Trophoblast cell (in vitro differentiated cells and primary cell): Measurements from ENCODE around the gene EXTL1.

Experiments
- DNase-seq, 2 donors: peaks; one replicate each; pipeline ENCODE4 v3.0.0-alpha.2; 2016
- H2AFZ ChIP-seq: 2 replicates; pipeline ENCODE4 v1.6.1; 2013; ENCODE audit warnings: low read length, moderate library complexity, mild to moderate bottlenecking; ENCODE audit not compliant: insufficient read depth, poor library complexity
- H2AK5ac ChIP-seq: 2 replicates; pipeline ENCODE4 v1.6.1; 2013; ENCODE audit warnings: mild to moderate bottlenecking, low read length
- H2BK120ac ChIP-seq: 2 replicates; pipeline ENCODE4 v1.6.1; 2013; ENCODE audit warnings: low read length, mild to moderate bottlenecking, moderate library complexity; ENCODE audit not compliant: insufficient read depth, poor library complexity
- H2BK12ac ChIP-seq: 2 replicates; pipeline ENCODE4 v1.6.1; 2013; ENCODE audit warnings: mild to moderate bottlenecking, low read length, moderate library complexity
- H2BK5ac ChIP-seq: 2 replicates; pipeline ENCODE4 v1.6.1; 2013; ENCODE audit warnings: low read length, low read depth, moderate library complexity, mild to moderate bottlenecking; ENCODE audit not compliant: poor library complexity
- H3K14ac ChIP-seq: 2 replicates; pipeline ENCODE4 v1.6.1; 2013; ENCODE audit warnings: mild to moderate bottlenecking, low read length
- H3K18ac ChIP-seq: 2 replicates; pipeline ENCODE4 v1.6.1; 2013; ENCODE audit warnings: mild to moderate bottlenecking, low read length
- H3K23ac ChIP-seq: 2 replicates; pipeline ENCODE4 v1.6.1; 2013; ENCODE audit warnings: low read length
- H3K27ac ChIP-seq: 2 replicates; pipeline ENCODE4 v1.5.1; 2013; ENCODE audit warnings: low read depth, mild to moderate bottlenecking, inconsistent platforms, low read length, moderate library complexity
- H3K27me3 ChIP-seq: 2 replicates; pipeline ENCODE4 v1.6.1; 2013; ENCODE audit warnings: inconsistent platforms, mild to moderate bottlenecking, low read length, moderate library complexity; ENCODE audit not compliant: insufficient read depth
- H3K36me3 ChIP-seq, 2 experiments: 1 replicate in 1 of 2; 2 replicates in 1 of 2; pipeline ENCODE4 v1.6.1; 2013; ENCODE audit warnings: low read length in 2 of 2, mild to moderate bottlenecking in 2 of 2, moderate library complexity in 1 of 2; ENCODE audit not compliant: insufficient read depth in 2 of 2, control insufficient read depth in 1 of 2
- H3K4ac ChIP-seq: 2 replicates; pipeline ENCODE4 v1.6.1; 2013; ENCODE audit warnings: low read depth, mild to moderate bottlenecking, low read length, moderate library complexity
- H3K4me1 ChIP-seq, 2 experiments: 1 replicate in 1 of 2; 2 replicates in 1 of 2; pipeline ENCODE4 v1.6.1; 2013; ENCODE audit warnings: low read length in 2 of 2, mild to moderate bottlenecking in 2 of 2, moderate library complexity in 1 of 2; ENCODE audit not compliant: insufficient read depth in 2 of 2, control insufficient read depth in 1 of 2
- H3K4me2 ChIP-seq: 2 replicates; pipeline ENCODE4 v1.6.1; 2013; ENCODE audit warnings: inconsistent platforms, mild to moderate bottlenecking, low read length, moderate library complexity
- H3K4me3 ChIP-seq: 2 replicates; pipeline ENCODE4 v1.5.1; 2013; ENCODE audit warnings: mild to moderate bottlenecking, low read depth, low read length, inconsistent platforms
- H3K79me1 ChIP-seq: one replicate; pipeline ENCODE4 v1.6.1; 2013; ENCODE audit warnings: low read length
- H3K79me2 ChIP-seq: 2 replicates; pipeline ENCODE4 v1.6.1; 2013; ENCODE audit warnings: low read length, mild to moderate bottlenecking; ENCODE audit not compliant: control insufficient read depth, insufficient read depth, poor library complexity
- H3K9ac ChIP-seq: 2 replicates; pipeline ENCODE4 v1.6.1; 2013; ENCODE audit warnings: mild to moderate bottlenecking, low read length
- H3K9me3 ChIP-seq: 2 replicates; pipeline ENCODE4 v1.6.1; 2013; ENCODE audit warnings: low read depth, mild to moderate bottlenecking, control low read depth, inconsistent platforms, low read length; ENCODE audit not compliant: insufficient read depth
- H4K12ac ChIP-seq: 2 replicates; pipeline ENCODE4 v1.6.1; 2013; ENCODE audit warnings: low read depth, mild to moderate bottlenecking, low read length, moderate library complexity
- H4K8ac ChIP-seq: 2 replicates; pipeline ENCODE4 v1.6.1; 2013; ENCODE audit warnings: low read depth, mild to moderate bottlenecking, low read length, moderate library complexity
- H4K91ac ChIP-seq: one replicate; pipeline ENCODE4 v1.6.1; 2013; ENCODE audit warnings: low read depth, mild to moderate bottlenecking, low read length, moderate library complexity
- WGBS: extraction: QIAGEN DNeasy Blood & Tissue Kit; methylation state at CpG from one replicate; pipeline ENCODE4 v1.1.7; 2013; ENCODE audit warnings: missing lambda C conversion rate; ENCODE audit not compliant: insufficient read length, insufficient coverage; ENCODE audit errors: extremely low coverage; 5-methylcytosine and 5-hydroxymethylcytosine counted together

The EXTL1 gene

GRCh38 chr1:26029864-26030481 is 8.4 kb downstream of the EXTL1 start:
- DNase-seq: peak in 1 of 2 donors; percentile 32

GRCh38 chr1:26031196-26031595 is 9.6 kb downstream of the EXTL1 start:
- H2AFZ ChIP-seq: no peak overlapping the region
- no peak overlapping the region for H2BK12ac ChIP-seq
- no peak overlapping the region for H3K14ac ChIP-seq
- peaks cover 6 to 9% of the 10 kb centered on the region in 2 experiments for H3K4me1 ChIP-seq
- peaks cover 2% of the 10 kb centered on the region for H3K79me1 ChIP-seq
- no peak overlapping the region for H4K91ac ChIP-seq
- H3K4me2 ChIP-seq: no peak overlapping the region
- DNase-seq: no peak
- no peak overlapping the region for H4K12ac ChIP-seq
- no peak overlapping the region for H3K4ac ChIP-seq
- H4K8ac ChIP-seq: no peak overlapping the region
- WGBS: no CpG with 5 or more reads among the region's 4 CpGs
- H3K4me3 ChIP-seq: no peak overlapping the region
- H3K36me3 ChIP-seq: no peaks in the 10 kb centered on the region
- H3K27me3 ChIP-seq: no peaks in the 10 kb centered on the region
- H2BK120ac ChIP-seq: no peak overlapping the region
- no peak overlapping the region for H3K23ac ChIP-seq
- no peak overlapping the region for H3K9ac ChIP-seq
- H2AK5ac ChIP-seq: no peak overlapping the region
- no peak overlapping the region for H2BK5ac ChIP-seq
- H3K18ac ChIP-seq: no peak overlapping the region
- no peaks in the 10 kb centered on the region for H3K9me3 ChIP-seq
- no peaks in the 10 kb centered on the region for H3K79me2 ChIP-seq
- no peak overlapping the region for H3K27ac ChIP-seq

More at GRCh38 chr1:26029864-26030481, 8.4 kb downstream of the EXTL1 start:
- Histone ChIP-seq H3K36me3 (no peaks in the 10 kb centered on the region), H3K18ac (no peak overlapping the region), H3K4me1 (peaks cover 4 to 7% of the 10 kb centered on the region in 2 experiments), H3K4ac (no peak overlapping the region), H3K27ac (no peak overlapping the region), H2AK5ac (no peak overlapping the region), H3K79me1 (no peaks in the 10 kb centered on the region), H2BK12ac (no peak overlapping the region), H3K23ac (no peak overlapping the region), H4K12ac (no peak overlapping the region), H2AFZ (no peak overlapping the region), H2BK120ac (no peak overlapping the region), H3K9ac (no peak overlapping the region), H3K4me2 (no peak overlapping the region), H3K79me2 (no peaks in the 10 kb centered on the region), H3K9me3 (no peaks in the 10 kb centered on the region), H2BK5ac (no peak overlapping the region), H3K27me3 (no peaks in the 10 kb centered on the region), H4K91ac (no peak overlapping the region), H3K4me3 (no peak overlapping the region), H4K8ac (no peak overlapping the region), H3K14ac (no peak overlapping the region)
- WGBS: no CpG with 5 or more reads among the region's 7 CpGs

- H3K4me2 ChIP-seq: no peak overlapping the region
- H3K27ac ChIP-seq: no peak overlapping the region
- peaks cover 2% of the 10 kb centered on the region for H3K79me1 ChIP-seq
- H3K9me3 ChIP-seq: no peaks in the 10 kb centered on the region
- H4K91ac ChIP-seq: no peak overlapping the region
- no peak overlapping the region for H3K4me3 ChIP-seq
- no peaks in the 10 kb centered on the region for H3K79me2 ChIP-seq
- H2AK5ac ChIP-seq: no peak overlapping the region
- no peak overlapping the region for H2AFZ ChIP-seq
- peaks cover 10 to 11% of the 10 kb centered on the region in 2 experiments for H3K4me1 ChIP-seq
- no peaks in the 10 kb centered on the region for H3K27me3 ChIP-seq
- no peak overlapping the region for H3K18ac ChIP-seq
- DNase-seq: no peak
- H3K9ac ChIP-seq: no peak overlapping the region
- no peak overlapping the region for H2BK5ac ChIP-seq
- no CpG with 5 or more reads among the region's 3 CpGs for WGBS
- no peaks in the 10 kb centered on the region for H3K36me3 ChIP-seq
- no peak overlapping the region for H4K8ac ChIP-seq
- H2BK12ac ChIP-seq: no peak overlapping the region
- no peak overlapping the region for H3K4ac ChIP-seq
- H2BK120ac ChIP-seq: no peak overlapping the region
- no peak overlapping the region for H3K14ac ChIP-seq
- H3K23ac ChIP-seq: no peak overlapping the region
- no peak overlapping the region for H4K12ac ChIP-seq
These were observed 10.1 kb downstream of the EXTL1 start for GRCh38 chr1:26031611-26032220.

- Histone ChIP-seq H3K36me3 (no peaks in the 10 kb centered on the region), H3K9me3 (no peaks in the 10 kb centered on the region), H2BK12ac (no peak overlapping the region), H4K91ac (no peak overlapping the region), H3K27ac (no peak overlapping the region), H3K4me2 (no peak overlapping the region), H3K27me3 (no peaks in the 10 kb centered on the region), H2BK120ac (no peak overlapping the region), H3K79me1 (peaks cover 2% of the 10 kb centered on the region), H4K12ac (no peak overlapping the region), H3K4me1 (peaks cover 10 to 11% of the 10 kb centered on the region in 2 experiments), H3K79me2 (no peaks in the 10 kb centered on the region), H2AK5ac (no peak overlapping the region), H4K8ac (no peak overlapping the region), H3K18ac (no peak overlapping the region), H2BK5ac (no peak overlapping the region), H3K23ac (no peak overlapping the region), H3K4ac (no peak overlapping the region), H3K4me3 (no peak overlapping the region), H2AFZ (no peak overlapping the region), H3K14ac (no peak overlapping the region), H3K9ac (no peak overlapping the region)
- no CpG with 5 or more reads among the region's 12 CpGs for WGBS
- DNase-seq: no peak
These were observed 11.2 kb downstream of the EXTL1 start for GRCh38 chr1:26032656-26033357.
